ENCODE data around the gene FEZ2. TPM values are rescaled to one million over a fixed set of nuclear protein-coding genes. Genes with fewer than 3 reads are reported as not detected.

The FEZ2 gene
- total and polyA plus RNA-seq, 10 of the 15 experiments (the other 5 are each of a cell fraction or from before 2014, with no cell fraction given) = 3.0 to 15.4 (median 6.6) TPM

DNA sequence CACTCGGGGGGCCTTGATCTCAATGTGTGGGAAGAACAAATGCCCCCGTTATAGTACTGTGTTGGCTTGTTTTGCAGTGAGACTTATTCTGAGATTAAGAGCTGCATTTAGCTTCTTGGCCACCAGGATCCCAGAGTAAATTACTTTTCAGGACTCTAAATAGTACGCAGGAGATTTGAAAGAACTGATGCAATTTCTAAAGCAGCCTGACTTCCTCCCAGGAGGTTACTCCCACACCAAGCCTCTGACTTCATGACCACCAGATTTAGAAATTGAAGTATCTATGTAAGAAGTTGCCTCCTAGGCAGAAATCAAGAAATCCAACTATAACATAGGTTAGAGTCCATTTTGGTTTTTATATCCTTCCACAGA, 67.0 kb downstream of the FEZ2 start (continued):
- no peak for TF ChIP-seq ATF2 (IDR thresholded peaks at IDR 0.05; ENCODE audit: low read length)
- TF ChIP-seq ELK1 (IDR thresholded peaks at IDR 0.05; ENCODE audit: low read depth, low read length) = no peak
- TF ChIP-seq BCL3 (IDR thresholded peaks at IDR 0.05; ENCODE audit: borderline replicate concordance, insufficient read depth, low read depth, low read length, poor library complexity, severe bottlenecking) = no peak
- TF ChIP-seq RELA (IDR thresholded peaks at IDR 0.05; ENCODE audit: borderline replicate concordance, partially characterized antibody) = no peak
- TF ChIP-seq TCF12 (IDR thresholded peaks at IDR 0.05; ENCODE audit: low read depth, low read length) = no peak
- 0 out of 2 replicates have a peak, but pooled peaks have one; percentile 9 for TF ChIP-seq EED (IDR thresholded peaks at IDR 0.05; ENCODE audit: low read depth)
- no peak for TF ChIP-seq ZBTB33 (IDR thresholded peaks at IDR 0.05)
- TF ChIP-seq ZBTB40 (IDR thresholded peaks at IDR 0.05; ENCODE audit: borderline replicate concordance) = no peak
- TF ChIP-seq HDGF (IDR thresholded peaks at IDR 0.05) = no peak
- TF ChIP-seq, protein P1, sequence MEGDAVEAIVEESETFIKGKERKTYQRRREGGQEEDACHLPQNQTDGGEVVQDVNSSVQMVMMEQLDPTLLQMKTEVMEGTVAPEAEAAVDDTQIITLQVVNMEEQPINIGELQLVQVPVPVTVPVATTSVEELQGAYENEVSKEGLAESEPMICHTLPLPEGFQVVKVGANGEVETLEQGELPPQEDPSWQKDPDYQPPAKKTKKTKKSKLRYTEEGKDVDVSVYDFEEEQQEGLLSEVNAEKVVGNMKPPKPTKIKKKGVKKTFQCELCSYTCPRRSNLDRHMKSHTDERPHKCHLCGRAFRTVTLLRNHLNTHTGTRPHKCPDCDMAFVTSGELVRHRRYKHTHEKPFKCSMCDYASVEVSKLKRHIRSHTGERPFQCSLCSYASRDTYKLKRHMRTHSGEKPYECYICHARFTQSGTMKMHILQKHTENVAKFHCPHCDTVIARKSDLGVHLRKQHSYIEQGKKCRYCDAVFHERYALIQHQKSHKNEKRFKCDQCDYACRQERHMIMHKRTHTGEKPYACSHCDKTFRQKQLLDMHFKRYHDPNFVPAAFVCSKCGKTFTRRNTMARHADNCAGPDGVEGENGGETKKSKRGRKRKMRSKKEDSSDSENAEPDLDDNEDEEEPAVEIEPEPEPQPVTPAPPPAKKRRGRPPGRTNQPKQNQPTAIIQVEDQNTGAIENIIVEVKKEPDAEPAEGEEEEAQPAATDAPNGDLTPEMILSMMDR (IDR thresholded peaks at IDR 0.05 in 2 of 3, conservative IDR thresholded peaks at IDR 0.05 in 1 of 3; ENCODE audit: control insufficient read depth in 2 of 3, extremely low read depth in 1 of 3, insufficient read depth in 1 of 3, low read depth in 3 of 3, low read length in 3 of 3) = 0 out of 6 replicates have a peak, but pooled peaks of 1 of the 3 experiments have one; percentile 1
- peak; percentile 39; the same call in 1 of the 2 replicates for TF ChIP-seq RUNX3 (IDR thresholded peaks at IDR 0.05; ENCODE audit: low read length)
- no peak for TF ChIP-seq DPF2 (IDR thresholded peaks at IDR 0.05)

All from GM12878 (cell line).